IMR-90 (cell line): Measurements from ENCODE around the gene PDE11A. TPM values are rescaled to one million over a fixed set of nuclear protein-coding genes. Genes with fewer than 3 reads are reported as not detected.

Source experiments
- ATAC-seq: fragments of 200-7000 bp; cut with Tn5 transposase; 2 replicates; pipeline ENCODE4 v1.9.1; 2020; ENCODE audit warnings: low read depth, mild to moderate bottlenecking, moderate library complexity
- BruUV-seq: library from RNA; stranded (reverse); fragments of 400-500 nt; replicated peaks from 2 replicates; lab custom pipeline; 2021; lab: Mats Ljungman, UMichigan
- CTCF ChIA-PET: fragments of 300-600 bp; formaldehyde crosslinking; extraction: SDS; loops from one replicate; lab custom pipeline; 2021; ENCODE audit warnings: antibody characterized with exemption; lab: Yijun Ruan, JAX
- POLR2A ChIA-PET: fragments of 300-600 bp; sonication (Branson Sonifier 250); formaldehyde crosslinking; loops from one replicate; lab custom pipeline; 2022; ENCODE audit warnings: antibody characterized with exemption; ENCODE audit not compliant: unreplicated experiment; lab: Charles Lee
- DNase-seq: peaks from one replicate; pipeline ENCODE4 v3.0.0; 2013
- H2AFZ ChIP-seq: replicated peaks from 2 replicates; pipeline ENCODE3; 2013; ENCODE audit warnings: low read length, mild to moderate bottlenecking; ENCODE audit not compliant: poor library complexity
- H2AK5ac ChIP-seq: 2 replicates; pipeline ENCODE4 v1.6.1; 2013; ENCODE audit warnings: low read depth, low read length, inconsistent platforms
- H2AK9ac ChIP-seq: replicated peaks from 2 replicates; pipeline ENCODE3; 2013; ENCODE audit warnings: mild to moderate bottlenecking, low read depth, low read length, moderate library complexity; ENCODE audit not compliant: poor library complexity
- H2BK120ac ChIP-seq: 2 replicates; pipeline ENCODE4 v1.6.1; 2013; ENCODE audit warnings: low read depth, low read length, inconsistent platforms
- H2BK15ac ChIP-seq: 3 replicates; pipeline ENCODE4 v1.6.1; 2013; ENCODE audit warnings: low read depth, low read length, inconsistent platforms
- H2BK20ac ChIP-seq: 2 replicates; pipeline ENCODE4 v1.6.1; 2013; ENCODE audit warnings: low read depth, mild to moderate bottlenecking, inconsistent platforms, low read length, moderate library complexity
- H2BK5ac ChIP-seq: 2 replicates; pipeline ENCODE4 v1.6.1; 2013; ENCODE audit warnings: mild to moderate bottlenecking, low read depth, low read length, inconsistent platforms; ENCODE audit not compliant: poor library complexity, severe bottlenecking
- H3K14ac ChIP-seq: replicated peaks from 2 replicates; pipeline ENCODE4 v1.6.1; 2013; ENCODE audit warnings: low read depth, low read length, inconsistent platforms
- H3K18ac ChIP-seq: 2 replicates; pipeline ENCODE4 v1.6.1; 2013; ENCODE audit warnings: low read depth, low read length, control low read depth
- H3K23ac ChIP-seq: 2 replicates; pipeline ENCODE4 v1.6.1; 2013; ENCODE audit warnings: low read depth, low read length, inconsistent platforms
- H3K27ac ChIP-seq: 2 replicates; pipeline ENCODE4 v1.5.1; 2013; ENCODE audit warnings: mild to moderate bottlenecking, control low read depth, low read length; ENCODE audit not compliant: insufficient read depth
- H3K27me3 ChIP-seq: 2 replicates; pipeline ENCODE4 v1.6.1; 2013; ENCODE audit warnings: low read length; ENCODE audit not compliant: control insufficient read depth, insufficient read depth
- H3K36me3 ChIP-seq: 2 replicates; pipeline ENCODE4 v1.6.1; 2013; ENCODE audit warnings: low read length, mixed read lengths; ENCODE audit not compliant: control insufficient read depth, insufficient read depth
- H3K4ac ChIP-seq: 2 replicates; pipeline ENCODE4 v1.6.1; 2013; ENCODE audit warnings: low read depth, low read length, inconsistent platforms
- H3K4me1 ChIP-seq: 2 replicates; pipeline ENCODE4 v1.6.1; 2013; ENCODE audit warnings: low read length, mixed read lengths; ENCODE audit not compliant: control insufficient read depth, insufficient read depth
- H3K4me2 ChIP-seq: 2 replicates; pipeline ENCODE4 v1.6.1; 2013; ENCODE audit warnings: low read depth, mild to moderate bottlenecking, control low read depth, low read length, moderate library complexity
- H3K4me3 ChIP-seq: 2 replicates; pipeline ENCODE4 v1.5.1; 2013; ENCODE audit warnings: low read depth, mild to moderate bottlenecking, control low read depth, low read length, moderate library complexity; ENCODE audit not compliant: insufficient read depth
- H3K56ac ChIP-seq: 2 replicates; pipeline ENCODE4 v1.6.1; 2013; ENCODE audit warnings: low read length, inconsistent platforms; ENCODE audit not compliant: insufficient read depth; ENCODE audit errors: extremely low read depth
- H3K79me1 ChIP-seq, 2 experiments: 2 replicates each; pipeline ENCODE4 v1.6.1; 2013; ENCODE audit warnings: low read length in 2 of 2, inconsistent platforms in 1 of 2, low read depth in 1 of 2
- H3K9ac ChIP-seq: 2 replicates; pipeline ENCODE4 v1.6.1; 2013; ENCODE audit warnings: low read depth, low read length, control low read depth
- H3K9me1 ChIP-seq: 2 replicates; pipeline ENCODE4 v1.6.1; 2013; ENCODE audit warnings: low read length, inconsistent platforms; ENCODE audit not compliant: insufficient read depth
- H3K9me3 ChIP-seq: 2 replicates; pipeline ENCODE4 v1.6.1; 2013; ENCODE audit warnings: low read length; ENCODE audit not compliant: control insufficient read depth, insufficient read depth
- H4K20me1 ChIP-seq: 2 replicates; pipeline ENCODE4 v1.6.1; 2013; ENCODE audit warnings: low read length, inconsistent platforms; ENCODE audit not compliant: insufficient read depth
- H4K5ac ChIP-seq: 2 replicates; pipeline ENCODE4 v1.6.1; 2013; ENCODE audit warnings: mild to moderate bottlenecking, low read depth, low read length, control low read depth
- H4K8ac ChIP-seq, 2 experiments: 2 replicates each; pipeline ENCODE4 v1.6.1; 2013; ENCODE audit warnings: low read depth in 2 of 2, low read length in 2 of 2, control low read depth in 1 of 2, inconsistent platforms in 1 of 2
- H4K91ac ChIP-seq: 2 replicates; pipeline ENCODE4 v1.6.1; 2013; ENCODE audit warnings: low read depth, low read length, inconsistent platforms; ENCODE audit not compliant: insufficient read depth
- BHLHE40 ChIP-seq: fragments of 150-350 bp; IDR thresholded peaks from 2 replicates; pipeline ENCODE4 v1.6.1; 2016; ENCODE audit warnings: mild to moderate bottlenecking, low read depth, low read length
- CEBPB ChIP-seq: IDR thresholded peaks from 2 replicates; pipeline ENCODE4 v1.6.1; 2012; ENCODE audit warnings: low read depth, low read length, improper control_type of control experiment
- CHD1 ChIP-seq: IDR thresholded peaks from 2 replicates; pipeline ENCODE4 v1.6.1; 2012; ENCODE audit warnings: low read depth, low read length, improper control_type of control experiment
- FOS ChIP-seq: fragments of 150-350 bp; IDR thresholded peaks from 2 replicates; pipeline ENCODE4 v1.6.1; 2016; ENCODE audit warnings: low read depth, low read length
- MAFK ChIP-seq: IDR thresholded peaks from 2 replicates; pipeline ENCODE4 v1.6.1; 2012; ENCODE audit warnings: low read depth, low read length, improper control_type of control experiment
- MAZ ChIP-seq: IDR thresholded peaks from 2 replicates; pipeline ENCODE4 v1.6.1; 2012; ENCODE audit warnings: low read depth, mild to moderate bottlenecking, low read length, improper control_type of control experiment, moderate library complexity, borderline replicate concordance
- MXI1 ChIP-seq: IDR thresholded peaks from 2 replicates; pipeline ENCODE4 v1.6.1; 2012; ENCODE audit warnings: low read depth, mild to moderate bottlenecking, low read length, moderate library complexity, borderline replicate concordance
- NFE2L2 ChIP-seq: fragments of 150-350 bp; IDR thresholded peaks from 2 replicates; pipeline ENCODE4 v1.6.1; 2016; ENCODE audit warnings: low read depth, mild to moderate bottlenecking, low read length
- RAD21 ChIP-seq: IDR thresholded peaks from 2 replicates; pipeline ENCODE4 v1.6.1; 2012; ENCODE audit warnings: low read length, improper control_type of control experiment
- RCOR1 ChIP-seq: IDR thresholded peaks from 2 replicates; pipeline ENCODE4 v1.6.1; 2012; ENCODE audit warnings: mild to moderate bottlenecking, low read length, improper control_type of control experiment; ENCODE audit not compliant: insufficient replicate concordance
- RFX5 ChIP-seq: IDR thresholded peaks from 2 replicates; pipeline ENCODE4 v1.8.0; 2012; ENCODE audit warnings: low read depth, mild to moderate bottlenecking, low read length, moderate library complexity
- SMC3 ChIP-seq: fragments of 150-350 bp; IDR thresholded peaks from 2 replicates; pipeline ENCODE4 v1.6.1; 2016; ENCODE audit warnings: low read depth, mild to moderate bottlenecking, antibody characterized with exemption, low read length, moderate library complexity
- USF2 ChIP-seq: fragments of 150-350 bp; IDR thresholded peaks from 2 replicates; pipeline ENCODE4 v1.6.1; 2017; ENCODE audit warnings: mild to moderate bottlenecking, antibody characterized with exemption, low read length, low read depth
- WGBS, 2 experiments: methylation state at CpG; one replicate each; pipeline versions ENCODE4 v1.1.5 to v1.1.7; 2013; ENCODE audit warnings: missing lambda C conversion rate in 2 of 2; ENCODE audit not compliant: insufficient read length in 1 of 2; ENCODE audit errors: extremely low coverage in 2 of 2; 5-methylcytosine and 5-hydroxymethylcytosine counted together
- dilution Hi-C: fragments of 300-500 bp; cut with HindIII; formaldehyde crosslinking; loops from one replicate; pipeline ENCODE4 v1.14.3; 2018; ENCODE audit warnings: low sequenced_read_pairs; ENCODE audit not compliant: unreplicated experiment
- in situ Hi-C: fragments of 300-500 bp; cut with MboI; formaldehyde crosslinking; loops from 3 replicates; pipeline ENCODE4 v1.14.3; 2019; ENCODE audit warnings: low sequenced_read_pairs, inconsistent platforms, mixed read lengths
- intact Hi-C: fragments of 100-400 bp; cut with micrococcal nuclease; formaldehyde crosslinking; loops from 2 replicates; pipeline ENCODE4 v1.10.0; 2022
- polyA plus RNA-seq, 3 experiments: library from polyadenylated mRNA; depleted of rRNA; stranded (reverse); fragments of >200 nt; gene quantifications; 2 replicates each; pipeline ENCODE4 v1.2.3, GENCODE V29; 2012; ENCODE audit warnings: low replicate concordance in 1 of 3
- total RNA-seq: library from RNA; depleted of rRNA; stranded (reverse); fragments of >200 nt; gene quantifications from 2 replicates; pipeline ENCODE4 v1.2.3, GENCODE V29; 2012
- TF ChIP-seq, protein P1 (sequence below): fragments of 150-350 bp; IDR thresholded peaks from 2 replicates; pipeline ENCODE4 v1.6.1; 2016; ENCODE audit warnings: low read depth, mild to moderate bottlenecking, low read length, moderate library complexity, borderline replicate concordance
- TF ChIP-seq, protein P2 (sequence below): conservative IDR thresholded peaks from 2 replicates; pipeline ENCODE4 v1.5.1; 2012; ENCODE audit warnings: mild to moderate bottlenecking, low read depth, low read length, improper control_type of control experiment

PDE11A gene
- total and polyA plus RNA-seq, 2 of the 4 experiments (the other 2 are of a cell fraction), result 0.21 to 0.72 TPM

DNA sequence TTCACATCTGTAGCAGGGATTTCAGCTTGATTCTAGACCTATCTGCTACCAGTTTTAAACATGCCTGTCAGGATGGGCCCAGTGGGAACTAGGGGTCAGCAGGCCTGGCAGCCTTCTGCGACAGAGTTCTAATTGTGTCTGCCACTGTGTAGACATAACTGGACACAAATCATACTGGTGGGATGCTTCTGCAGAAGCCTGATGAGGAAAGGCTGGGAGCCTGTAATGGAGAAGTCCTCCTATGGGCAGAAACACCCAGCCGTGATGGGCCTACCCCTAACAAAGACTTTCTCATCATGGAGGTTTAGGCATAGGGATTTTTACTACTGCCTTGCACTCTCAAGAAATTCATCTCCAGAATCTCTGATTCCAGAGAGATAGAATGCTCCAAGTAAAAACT lies 166.9 kb downstream of the PDE11A start:
- in situ Hi-C loops (no loop called here), dilution Hi-C loops (no loop called here), intact Hi-C loops (no loop called here)
- Histone ChIP-seq H4K20me1 (no peaks in the 10 kb centered on the region), H3K23ac (no peak overlapping the region), H3K18ac (no peak overlapping the region), H2AK5ac (no peak overlapping the region), H3K9me1 (no peaks in the 10 kb centered on the region), H3K4me1 (no peaks in the 10 kb centered on the region), H2AFZ (peak overlapping the region; percentile 37), H4K5ac (no peak overlapping the region), H2BK5ac (no peak overlapping the region), H3K4me2 (peak overlapping the region; percentile 22; the same call in 1 of the 2 replicates), H2BK15ac (no peak overlapping the region), H2BK120ac (no peak overlapping the region), H3K4ac (no peak overlapping the region), H3K36me3 (no peaks in the 10 kb centered on the region), H3K9ac (no peak overlapping the region), H3K9me3 (no peaks in the 10 kb centered on the region), H3K27ac (no peak overlapping the region), H3K27me3 (no peaks in the 10 kb centered on the region), H4K91ac (no peak overlapping the region), H2BK20ac (no peak overlapping the region), H2AK9ac (no peak overlapping the region), H3K14ac (no peak overlapping the region), H4K8ac (no peak overlapping the region), H3K4me3 (no peak overlapping the region), H3K79me1 (no peaks in the 10 kb centered on the region), H3K56ac (no peak overlapping the region)
- DNase-seq (no peak), ATAC-seq (no peak)
- ChIA-PET CTCF (no interaction called here), POLR2A (no interaction called here)
- TF ChIP-seq RAD21, result no peak
- no peak for TF ChIP-seq MAZ
- no peak for TF ChIP-seq CHD1
- TF ChIP-seq, protein P1, sequence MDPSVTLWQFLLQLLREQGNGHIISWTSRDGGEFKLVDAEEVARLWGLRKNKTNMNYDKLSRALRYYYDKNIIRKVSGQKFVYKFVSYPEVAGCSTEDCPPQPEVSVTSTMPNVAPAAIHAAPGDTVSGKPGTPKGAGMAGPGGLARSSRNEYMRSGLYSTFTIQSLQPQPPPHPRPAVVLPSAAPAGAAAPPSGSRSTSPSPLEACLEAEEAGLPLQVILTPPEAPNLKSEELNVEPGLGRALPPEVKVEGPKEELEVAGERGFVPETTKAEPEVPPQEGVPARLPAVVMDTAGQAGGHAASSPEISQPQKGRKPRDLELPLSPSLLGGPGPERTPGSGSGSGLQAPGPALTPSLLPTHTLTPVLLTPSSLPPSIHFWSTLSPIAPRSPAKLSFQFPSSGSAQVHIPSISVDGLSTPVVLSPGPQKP, result no peak
- TF ChIP-seq MAFK, result no peak
- TF ChIP-seq RFX5, result no peak
- TF ChIP-seq MXI1, result no peak
- TF ChIP-seq RCOR1, result no peak
- TF ChIP-seq USF2, result no peak
- no peak for TF ChIP-seq NFE2L2
- no peak for TF ChIP-seq CEBPB
- TF ChIP-seq FOS, result no peak
- TF ChIP-seq SMC3, result no peak
- TF ChIP-seq, protein P2, sequence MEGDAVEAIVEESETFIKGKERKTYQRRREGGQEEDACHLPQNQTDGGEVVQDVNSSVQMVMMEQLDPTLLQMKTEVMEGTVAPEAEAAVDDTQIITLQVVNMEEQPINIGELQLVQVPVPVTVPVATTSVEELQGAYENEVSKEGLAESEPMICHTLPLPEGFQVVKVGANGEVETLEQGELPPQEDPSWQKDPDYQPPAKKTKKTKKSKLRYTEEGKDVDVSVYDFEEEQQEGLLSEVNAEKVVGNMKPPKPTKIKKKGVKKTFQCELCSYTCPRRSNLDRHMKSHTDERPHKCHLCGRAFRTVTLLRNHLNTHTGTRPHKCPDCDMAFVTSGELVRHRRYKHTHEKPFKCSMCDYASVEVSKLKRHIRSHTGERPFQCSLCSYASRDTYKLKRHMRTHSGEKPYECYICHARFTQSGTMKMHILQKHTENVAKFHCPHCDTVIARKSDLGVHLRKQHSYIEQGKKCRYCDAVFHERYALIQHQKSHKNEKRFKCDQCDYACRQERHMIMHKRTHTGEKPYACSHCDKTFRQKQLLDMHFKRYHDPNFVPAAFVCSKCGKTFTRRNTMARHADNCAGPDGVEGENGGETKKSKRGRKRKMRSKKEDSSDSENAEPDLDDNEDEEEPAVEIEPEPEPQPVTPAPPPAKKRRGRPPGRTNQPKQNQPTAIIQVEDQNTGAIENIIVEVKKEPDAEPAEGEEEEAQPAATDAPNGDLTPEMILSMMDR, result no peak
- TF ChIP-seq BHLHE40, result no peak
- no TSS peak for BruUV-seq
- WGBS, 2 experiments, result no CpG with 5 or more reads among the region's 2 CpGs
